ENCODE data around the gene NKAIN2. TPM values are rescaled to one million over a fixed set of nuclear protein-coding genes. Genes with fewer than 3 reads are reported as not detected.

NKAIN2 gene
- total and polyA plus RNA-seq, 2 donors (not counting 3 experiments of a cell fraction or from before 2014, with no cell fraction given): 0.03 TPM; not detected in 1

GRCh38 chr6:123901436-123901835, 97.8 kb downstream of the NKAIN2 start:
- no peaks in the 10 kb centered on the region for H3K36me3 ChIP-seq (ENCODE audit: control insufficient read depth in 2 of 2, extremely low read depth in 1 of 2, insufficient read depth in 2 of 2, low read length in 2 of 2)
- H3K27me3 ChIP-seq (ENCODE audit: control insufficient read depth in 2 of 2, insufficient read depth in 2 of 2, low read length in 2 of 2): no peaks in the 10 kb centered on the region
- H3K27ac ChIP-seq (ENCODE audit: insufficient read depth, low read depth, low read length): no peak overlapping the region
- no peak overlapping the region for H3K9ac ChIP-seq (replicated peaks; ENCODE audit: extremely low read depth, insufficient read depth, low read length)
- no peak overlapping the region for H3K4me2 ChIP-seq (ENCODE audit: insufficient read depth, low read length)
- no peak for FAIRE-seq
- peak; percentile 76 for DNase-seq (ENCODE audit: low read depth, low spot score)
- H3K4me1 ChIP-seq (ENCODE audit: control insufficient read depth, extremely low read depth, insufficient read depth, low read length): peaks cover 11% of the 10 kb centered on the region
- H3K9me3 ChIP-seq (replicated peaks; ENCODE audit: control insufficient read depth, insufficient read depth, low read length): no peaks in the 10 kb centered on the region
- no peaks in the 10 kb centered on the region for H3K9me1 ChIP-seq (replicated peaks; ENCODE audit: control insufficient read depth, extremely low read depth, insufficient read depth, low read length)
- POLR2A ChIA-PET: no interaction called here
- H3K4me3 ChIP-seq (replicated peaks in 1 of 3; ENCODE audit: insufficient read depth in 1 of 3, low read depth in 1 of 3, low read length in 3 of 3): no peak overlapping the region
- no peaks in the 10 kb centered on the region for H4K20me1 ChIP-seq (replicated peaks; ENCODE audit: control insufficient read depth, extremely low read depth, insufficient read depth, low read length)
- dilution Hi-C loops (cut with MboI; ENCODE audit: extremely low pct_ligation_motif_present, low sequenced_read_pairs): no loop called here
- H2AFZ ChIP-seq (ENCODE audit: low read depth, low read length): no peak overlapping the region
- H3K79me2 ChIP-seq (ENCODE audit: control insufficient read depth, insufficient read depth, low read length): no peaks in the 10 kb centered on the region
- intact Hi-C loops (cut with micrococcal nuclease): no loop called here
- TF ChIP-seq FOS (IDR thresholded peaks at IDR 0.05; ENCODE audit: borderline replicate concordance, insufficient read depth, low read length): no peak
- no peak for TF ChIP-seq EZH2 (IDR thresholded peaks at IDR 0.05; ENCODE audit: borderline replicate concordance, low read depth, low read length, severe bottlenecking)
- no TSS peak for BruUV-seq (replicated peaks)
- CTCF ChIA-PET: no interaction called here

GRCh38 chr6:123902738-123903313, 99.2 kb downstream of the NKAIN2 start:
- Histone ChIP-seq H4K20me1 (replicated peaks; ENCODE audit: control insufficient read depth, extremely low read depth, insufficient read depth, low read length) (no peaks in the 10 kb centered on the region), H3K9me3 (replicated peaks; ENCODE audit: control insufficient read depth, insufficient read depth, low read length) (no peaks in the 10 kb centered on the region), H3K4me3 (replicated peaks in 1 of 3; ENCODE audit: insufficient read depth in 1 of 3, low read depth in 1 of 3, low read length in 3 of 3) (no peak overlapping the region), H3K4me2 (ENCODE audit: insufficient read depth, low read length) (no peak overlapping the region), H2AFZ (ENCODE audit: low read depth, low read length) (no peak overlapping the region), H3K27ac (ENCODE audit: insufficient read depth, low read depth, low read length) (no peak overlapping the region), H3K9ac (replicated peaks; ENCODE audit: extremely low read depth, insufficient read depth, low read length) (no peak overlapping the region), H3K9me1 (replicated peaks; ENCODE audit: control insufficient read depth, extremely low read depth, insufficient read depth, low read length) (no peaks in the 10 kb centered on the region), H3K4me1 (ENCODE audit: control insufficient read depth, extremely low read depth, insufficient read depth, low read length) (peaks cover 11% of the 10 kb centered on the region), H3K27me3 (ENCODE audit: control insufficient read depth in 2 of 2, insufficient read depth in 2 of 2, low read length in 2 of 2) (no peaks in the 10 kb centered on the region), H3K79me2 (ENCODE audit: control insufficient read depth, insufficient read depth, low read length) (no peaks in the 10 kb centered on the region), H3K36me3 (ENCODE audit: control insufficient read depth in 2 of 2, extremely low read depth in 1 of 2, insufficient read depth in 2 of 2, low read length in 2 of 2) (no peaks in the 10 kb centered on the region)
- ChIA-PET CTCF (no interaction called here), POLR2A (no interaction called here)
- FAIRE-seq: no peak
- no peak for TF ChIP-seq CTCF (IDR thresholded peaks at IDR 0.05; ENCODE audit: extremely low read depth in 1 of 2, insufficient read depth in 1 of 2, low read depth in 1 of 2, low read length in 2 of 2)
- no peak for TF ChIP-seq MYC (IDR thresholded peaks at IDR 0.05; ENCODE audit: low read depth, low read length)
- TF ChIP-seq JUN (IDR thresholded peaks at IDR 0.05; ENCODE audit: borderline replicate concordance, insufficient read depth, insufficient read length, low read depth): no peak
- TF ChIP-seq EZH2 (IDR thresholded peaks at IDR 0.05; ENCODE audit: borderline replicate concordance, low read depth, low read length, severe bottlenecking): no peak
- no peak for TF ChIP-seq POLR2A (IDR thresholded peaks at IDR 0.05; ENCODE audit: low read depth, low read length)
- TF ChIP-seq MAX (IDR thresholded peaks at IDR 0.05; ENCODE audit: insufficient read depth, insufficient read length): no peak
- no peak for TF ChIP-seq FOS (IDR thresholded peaks at IDR 0.05; ENCODE audit: borderline replicate concordance, insufficient read depth, low read length)
- TF ChIP-seq POLR2AphosphoS5 (IDR thresholded peaks at IDR 0.05; ENCODE audit: insufficient read depth, low read depth, low read length): no peak
- TF ChIP-seq GATA2 (IDR thresholded peaks at IDR 0.05; ENCODE audit: insufficient read depth, insufficient read length, low read depth, low read length): no peak
- DNase-seq (ENCODE audit: low read depth, low spot score): no peak
- intact Hi-C loops (cut with micrococcal nuclease) (no loop called here), dilution Hi-C loops (cut with MboI; ENCODE audit: extremely low pct_ligation_motif_present, low sequenced_read_pairs) (no loop called here)
- no TSS peak for BruUV-seq (replicated peaks)
